GM21529 (cell line): ENCODE data around the gene BPNT1.
"Not testable (repeated sequence)": the region's sequence is repeated elsewhere in the genome, so short reads cannot be mapped to it uniquely, and the experiment has no call there.

Experiments used
- ATAC-seq: cut with Tn5 transposase; IDR thresholded peaks from one replicate; pipeline ENCODE4 v1.9.1; 2021; ENCODE audit not compliant: unreplicated experiment

The BPNT1 gene

GRCh38 chr1:220089650-220090556 lies at the start of gene BPNT1:
TSS of gene BPNT1 (minus strand) at chr1:220089788. CDS start at chr1:220079846, 9,942 bp downstream.
- peak; percentile 54 for ATAC-seq

- no peak for ATAC-seq
Observed at GRCh38 chr1:220137019-220137786, 47.6 kb upstream of the BPNT1 start.

- no peak for ATAC-seq
Observed at GRCh38 chr1:220135755-220136154, 46.2 kb upstream of the BPNT1 start.

GRCh38 chr1:220129479-220130210 lies 40.1 kb upstream of the BPNT1 start:
- no peak for ATAC-seq

GRCh38 chr1:220127076-220127475 lies 37.5 kb upstream of the BPNT1 start:
- no peak for ATAC-seq

GRCh38 chr1:220124542-220124941 lies 35.0 kb upstream of the BPNT1 start:
- no peak for ATAC-seq

GRCh38 chr1:220123889-220124288 lies 34.3 kb upstream of the BPNT1 start:
- ATAC-seq: no peak

GRCh38 chr1:220123066-220123465 lies 33.5 kb upstream of the BPNT1 start:
- no peak for ATAC-seq

GRCh38 chr1:220121791-220122530 lies 32.4 kb upstream of the BPNT1 start:
- no peak for ATAC-seq

- ATAC-seq: no peak
Observed at GRCh38 chr1:220119043-220119512, 29.5 kb upstream of the BPNT1 start.

GRCh38 chr1:220113136-220113695 lies 23.6 kb upstream of the BPNT1 start:
- ATAC-seq: peak; percentile 67

- ATAC-seq: not testable (repeated sequence)
Observed at GRCh38 chr1:220112600-220112999, 23.0 kb upstream of the BPNT1 start.

GRCh38 chr1:220110473-220110872 lies 20.9 kb upstream of the BPNT1 start:
- ATAC-seq: not testable (repeated sequence)

- ATAC-seq: no peak
Observed at GRCh38 chr1:220099826-220100225, 10.2 kb upstream of the BPNT1 start.

GRCh38 chr1:220094016-220094911 lies 4.7 kb upstream of the BPNT1 start, which contains the start of gene IARS2:
TSS of gene IARS2 (plus strand) at chr1:220094132. CDS start at chr1:220094217, 85 bp downstream.
- peak; percentile 65 for ATAC-seq

- ATAC-seq: peak; percentile 1
Observed at GRCh38 chr1:220093361-220094015, 3.9 kb upstream of the BPNT1 start.

- no peak for ATAC-seq
Observed at GRCh38 chr1:220092694-220093093, 3.1 kb upstream of the BPNT1 start.

- peak; percentile 49 for ATAC-seq
Observed at GRCh38 chr1:220086261-220086686, 3.3 kb downstream of the BPNT1 start.
